HUES48 (cell line): ENCODE results near the gene MYO18A.

Experiments
- H3K27ac ChIP-seq: one replicate; pipeline ENCODE4 v1.7.0; 2013; ENCODE audit warnings: low read depth, low read length, inconsistent platforms
- H3K27me3 ChIP-seq: 2 replicates; pipeline ENCODE4 v1.6.1; 2013; ENCODE audit warnings: mild to moderate bottlenecking, low read length; ENCODE audit not compliant: control insufficient read depth, insufficient read depth
- H3K36me3 ChIP-seq: 2 replicates; pipeline ENCODE4 v1.6.1; 2013; ENCODE audit warnings: low read length; ENCODE audit not compliant: control insufficient read depth, insufficient read depth
- H3K4me1 ChIP-seq: 2 replicates; pipeline ENCODE4 v1.6.1; 2013; ENCODE audit warnings: mild to moderate bottlenecking, low read length; ENCODE audit not compliant: control insufficient read depth, insufficient read depth
- H3K4me3 ChIP-seq: 2 replicates; pipeline ENCODE4 v1.5.1; 2013; ENCODE audit warnings: mild to moderate bottlenecking, low read depth, low read length
- H3K9ac ChIP-seq: 2 replicates; pipeline ENCODE4 v1.6.1; 2013; ENCODE audit warnings: mild to moderate bottlenecking, low read depth, low read length, moderate library complexity
- H3K9me3 ChIP-seq: 2 replicates; pipeline ENCODE4 v1.6.1; 2013; ENCODE audit warnings: low read length; ENCODE audit not compliant: control insufficient read depth, insufficient read depth

MYO18A gene

DNA sequence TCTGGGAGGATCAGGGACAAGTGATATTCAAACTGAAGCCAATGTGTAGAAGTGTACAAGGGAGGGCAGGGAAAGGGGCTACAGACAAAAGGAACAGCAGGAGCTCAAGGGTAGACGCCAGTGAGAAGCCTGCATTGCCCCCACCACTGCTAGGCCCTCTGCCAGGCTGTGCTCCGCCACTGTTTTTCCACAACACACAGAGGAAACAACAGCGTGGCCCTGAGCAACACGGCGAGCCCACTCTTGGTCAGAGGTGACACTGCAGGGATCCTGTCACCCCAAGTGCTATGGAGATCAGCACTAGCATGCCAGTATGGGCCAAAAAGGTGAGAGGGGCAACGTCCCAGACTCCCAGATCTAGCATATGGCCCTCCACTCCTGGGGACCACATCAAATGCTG is 23.4 kb downstream of the MYO18A start:
- H3K4me1 ChIP-seq: peaks cover 18% of the 10 kb centered on the region
- no peaks in the 10 kb centered on the region for H3K9me3 ChIP-seq
- no peak overlapping the region for H3K9ac ChIP-seq
- H3K4me3 ChIP-seq: no peak overlapping the region
- no peaks in the 10 kb centered on the region for H3K36me3 ChIP-seq
- peak overlapping the region; percentile 77 for H3K27ac ChIP-seq
- no peaks in the 10 kb centered on the region for H3K27me3 ChIP-seq

DNA sequence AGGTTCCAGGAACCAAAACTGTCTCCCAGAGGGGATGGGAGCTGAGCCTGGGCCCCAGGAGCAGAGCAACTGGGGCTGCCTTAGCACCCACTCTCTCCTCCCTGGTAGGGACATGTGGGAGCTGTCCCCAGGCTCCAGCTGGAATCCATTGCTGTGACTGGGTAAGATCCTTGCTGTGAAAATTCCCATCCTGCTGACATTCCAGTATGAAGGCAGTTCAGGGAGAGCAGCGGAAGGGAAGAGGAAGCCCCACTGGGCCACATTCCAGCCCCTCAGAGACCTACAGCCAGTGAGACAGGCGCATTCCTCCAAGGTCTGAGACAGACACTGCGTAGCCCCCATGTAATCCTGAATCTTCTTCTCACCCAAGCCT is 24.2 kb downstream of the MYO18A start:
- H3K4me3 ChIP-seq: no peak overlapping the region
- no peaks in the 10 kb centered on the region for H3K9me3 ChIP-seq
- H3K36me3 ChIP-seq: no peaks in the 10 kb centered on the region
- no peaks in the 10 kb centered on the region for H3K27me3 ChIP-seq
- H3K27ac ChIP-seq: peak overlapping the region; percentile 77
- peaks cover 19% of the 10 kb centered on the region for H3K4me1 ChIP-seq
- no peak overlapping the region for H3K9ac ChIP-seq

DNA sequence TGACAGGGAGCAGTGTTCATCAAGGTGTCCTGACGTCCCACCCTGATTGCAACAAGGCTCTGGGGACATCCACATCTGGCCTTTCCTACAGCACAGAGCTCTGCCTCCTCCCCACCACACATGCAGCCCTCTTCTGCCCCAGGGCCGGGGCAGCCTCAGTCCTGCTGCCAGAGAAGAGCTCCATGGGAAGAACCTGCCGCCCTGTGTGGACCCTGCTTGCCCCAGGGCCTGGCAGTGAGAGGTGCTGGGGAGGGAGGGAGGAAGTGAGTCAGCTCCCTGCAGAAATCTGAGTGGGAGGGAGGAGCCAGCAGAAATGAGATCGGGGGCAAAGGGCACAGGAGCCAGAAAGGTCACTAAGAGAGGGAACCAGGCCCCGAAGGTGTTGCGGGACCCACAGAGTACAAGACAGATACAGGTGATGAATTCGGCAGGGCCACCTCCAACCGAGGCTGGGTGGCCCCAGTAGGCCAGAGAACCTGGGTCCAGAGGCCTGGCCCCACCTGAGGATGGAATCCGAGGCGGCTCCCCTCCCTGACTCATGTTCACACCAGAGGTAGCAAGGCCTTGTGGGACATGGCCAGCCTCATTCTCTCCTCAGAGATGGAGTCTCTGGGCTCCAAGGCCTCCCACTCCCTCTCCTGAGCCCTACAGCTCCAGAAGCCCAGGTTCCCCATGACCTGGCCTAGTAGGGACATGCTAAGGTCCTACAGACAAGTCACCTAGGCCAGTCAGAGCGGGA is 24.8 kb downstream of the MYO18A start:
- Histone ChIP-seq H3K36me3 (no peaks in the 10 kb centered on the region), H3K27me3 (no peaks in the 10 kb centered on the region), H3K27ac (peak overlapping the region; percentile 77), H3K4me1 (peaks cover 19% of the 10 kb centered on the region), H3K9me3 (no peaks in the 10 kb centered on the region), H3K4me3 (no peak overlapping the region), H3K9ac (no peak overlapping the region)

DNA sequence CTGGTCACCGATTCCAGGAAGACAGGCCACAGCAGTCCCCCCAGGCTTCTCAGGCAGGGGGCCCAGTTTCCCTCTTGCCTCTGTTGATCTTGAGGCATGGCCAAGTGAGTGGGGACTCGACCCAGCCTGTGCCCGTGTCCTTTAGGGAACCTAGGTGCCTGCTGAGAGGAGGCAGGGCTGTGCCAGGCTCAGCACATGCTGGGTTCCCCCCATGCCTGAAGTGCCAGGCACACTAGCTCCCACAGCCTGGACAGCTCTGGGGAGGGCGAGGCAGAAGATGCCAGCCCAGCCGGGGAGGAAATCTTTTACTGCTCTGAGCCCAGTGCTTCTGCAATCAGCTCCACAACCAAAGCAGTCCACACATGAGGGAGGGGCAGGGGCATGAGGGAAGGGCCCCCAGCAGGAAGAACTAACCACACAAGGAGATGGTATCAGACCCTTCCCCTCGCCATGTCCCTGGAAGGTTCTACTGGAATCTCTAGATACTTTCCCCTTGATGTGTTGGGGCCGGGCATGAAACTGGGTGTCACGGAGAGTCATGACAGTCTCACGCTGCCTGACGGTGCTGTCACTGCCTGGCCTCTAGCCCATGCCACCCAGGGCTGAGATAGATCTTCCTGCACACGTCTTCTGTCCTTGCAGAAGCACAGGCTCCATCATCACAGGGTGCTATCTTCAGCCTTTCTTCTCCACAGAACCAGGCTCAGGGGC is 25.5 kb downstream of the MYO18A start:
- Histone ChIP-seq H3K4me1 (peaks cover 21% of the 10 kb centered on the region), H3K9ac (no peak overlapping the region), H3K27ac (peak overlapping the region; percentile 77), H3K9me3 (no peaks in the 10 kb centered on the region), H3K4me3 (no peak overlapping the region), H3K36me3 (no peaks in the 10 kb centered on the region), H3K27me3 (no peaks in the 10 kb centered on the region)

DNA sequence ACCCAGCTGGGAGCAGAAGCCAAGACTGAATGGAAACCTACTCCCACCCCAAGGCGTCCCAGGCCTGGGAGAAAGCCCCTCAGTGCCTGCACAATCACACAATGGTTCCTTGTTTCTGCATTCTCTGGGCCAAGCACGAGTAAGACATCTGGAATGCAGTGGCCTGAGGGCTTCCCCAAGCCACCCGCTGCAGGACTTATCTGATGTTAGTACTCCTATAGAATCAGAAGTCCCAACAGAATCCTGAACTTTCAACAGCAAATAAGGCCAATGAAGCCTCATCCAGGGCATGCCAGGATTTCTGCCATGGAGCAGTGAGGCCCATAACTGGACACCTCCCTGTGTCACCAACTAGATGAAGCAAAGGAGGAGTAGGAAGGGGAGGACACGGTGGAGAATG is 28.6 kb downstream of the MYO18A start:
- no peaks in the 10 kb centered on the region for H3K27me3 ChIP-seq
- no peaks in the 10 kb centered on the region for H3K9me3 ChIP-seq
- no peak overlapping the region for H3K9ac ChIP-seq
- no peak overlapping the region for H3K4me3 ChIP-seq
- peak overlapping the region; percentile 60 for H3K27ac ChIP-seq
- H3K36me3 ChIP-seq: no peaks in the 10 kb centered on the region
- H3K4me1 ChIP-seq: peaks cover 34% of the 10 kb centered on the region

DNA sequence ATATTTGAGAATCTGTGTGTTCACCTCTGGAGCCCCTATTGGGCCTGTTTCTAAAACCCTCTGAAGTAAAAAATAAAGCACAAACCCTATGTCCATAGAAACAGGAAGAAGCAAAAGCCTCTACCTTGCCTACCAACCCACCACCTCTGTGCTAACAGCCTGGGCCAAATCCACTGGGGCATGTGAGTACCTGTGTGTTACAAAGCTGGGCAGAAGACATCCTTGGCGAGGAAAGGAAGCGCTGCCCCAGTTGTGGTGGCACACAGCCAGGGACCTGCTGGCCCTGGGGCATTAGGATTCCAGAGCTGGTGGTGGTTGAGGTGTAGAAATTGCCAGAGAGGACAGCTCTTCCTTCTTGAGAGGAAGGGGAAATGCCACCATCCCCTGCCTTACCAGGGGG is 30.0 kb downstream of the MYO18A start:
- H3K27me3 ChIP-seq: no peaks in the 10 kb centered on the region
- H3K4me1 ChIP-seq: peaks cover 24% of the 10 kb centered on the region
- H3K36me3 ChIP-seq: no peaks in the 10 kb centered on the region
- no peak overlapping the region for H3K9ac ChIP-seq
- no peaks in the 10 kb centered on the region for H3K9me3 ChIP-seq
- no peak overlapping the region for H3K27ac ChIP-seq
- H3K4me3 ChIP-seq: no peak overlapping the region

DNA sequence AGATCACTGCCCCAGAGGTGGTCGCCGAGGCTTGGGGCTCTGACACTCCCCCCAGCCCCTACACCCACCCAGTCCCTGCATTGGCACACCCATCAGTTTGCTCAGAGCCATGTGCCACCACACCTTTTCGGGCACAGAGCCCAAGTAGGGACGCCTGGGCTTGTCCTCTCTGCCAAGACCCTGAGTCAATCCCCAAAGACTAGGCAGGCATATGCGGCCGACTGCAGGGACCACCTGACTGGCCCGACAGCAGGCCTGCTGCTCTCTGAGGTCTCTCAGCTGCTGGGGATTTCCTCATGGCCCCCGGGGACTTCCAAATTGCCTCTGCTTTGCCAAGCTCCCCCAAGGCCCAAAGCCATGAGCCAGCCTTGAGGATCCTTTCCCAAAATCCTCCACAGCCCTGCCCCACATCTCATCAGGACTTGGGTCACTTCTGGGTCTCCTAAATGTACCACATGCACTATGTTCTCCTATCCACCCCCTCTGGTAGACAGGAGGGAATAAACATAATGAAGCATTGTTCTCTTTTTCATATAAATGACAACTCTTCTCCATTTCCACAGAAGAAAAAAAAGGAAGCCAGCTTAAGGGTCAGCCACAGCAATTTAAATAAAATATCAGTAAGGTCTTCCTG is 30.6 kb downstream of the MYO18A start:
- Histone ChIP-seq H3K4me3 (peak overlapping the region; percentile 57), H3K4me1 (peaks cover 25% of the 10 kb centered on the region), H3K27me3 (no peaks in the 10 kb centered on the region), H3K27ac (peak overlapping the region; percentile 54), H3K36me3 (no peaks in the 10 kb centered on the region), H3K9me3 (no peaks in the 10 kb centered on the region), H3K9ac (no peak overlapping the region)

DNA sequence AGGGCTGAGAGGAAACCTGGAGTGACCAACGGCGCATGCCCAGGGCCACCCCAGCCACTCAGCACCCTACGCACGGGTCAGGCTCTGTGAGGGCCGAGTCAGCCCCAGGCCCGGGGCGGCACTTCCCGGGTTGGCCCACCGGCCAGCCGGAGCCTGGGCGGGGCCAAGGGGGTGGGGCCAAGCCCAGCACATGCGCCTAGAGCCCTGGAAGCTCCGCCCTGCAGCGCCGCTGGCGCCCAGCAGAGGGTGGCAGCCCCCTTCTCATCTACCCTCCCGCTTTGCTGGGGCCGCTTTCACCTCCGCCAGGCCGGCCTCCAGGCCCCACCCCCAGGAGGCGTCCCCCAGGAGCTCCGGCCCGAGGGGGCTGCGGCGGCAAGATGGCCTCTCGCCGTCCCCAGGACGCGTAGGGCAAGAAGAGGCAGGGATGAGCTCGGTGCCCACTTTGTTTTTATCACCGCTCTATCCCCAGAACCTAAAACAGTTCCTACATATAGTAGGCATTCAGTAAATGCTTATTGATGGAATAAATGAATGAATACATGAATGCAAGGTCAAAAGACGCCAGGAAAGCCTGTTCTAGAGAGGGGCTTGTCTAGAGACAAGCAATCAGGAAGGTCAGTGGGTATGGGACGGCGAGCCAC is 31.3 kb downstream of the MYO18A start:
- no peaks in the 10 kb centered on the region for H3K9me3 ChIP-seq
- H3K4me1 ChIP-seq: peaks cover 25% of the 10 kb centered on the region
- H3K36me3 ChIP-seq: no peaks in the 10 kb centered on the region
- peak overlapping the region; percentile 73 for H3K27ac ChIP-seq
- H3K4me3 ChIP-seq: peak overlapping the region; percentile 57
- no peaks in the 10 kb centered on the region for H3K27me3 ChIP-seq
- H3K9ac ChIP-seq: no peak overlapping the region

DNA sequence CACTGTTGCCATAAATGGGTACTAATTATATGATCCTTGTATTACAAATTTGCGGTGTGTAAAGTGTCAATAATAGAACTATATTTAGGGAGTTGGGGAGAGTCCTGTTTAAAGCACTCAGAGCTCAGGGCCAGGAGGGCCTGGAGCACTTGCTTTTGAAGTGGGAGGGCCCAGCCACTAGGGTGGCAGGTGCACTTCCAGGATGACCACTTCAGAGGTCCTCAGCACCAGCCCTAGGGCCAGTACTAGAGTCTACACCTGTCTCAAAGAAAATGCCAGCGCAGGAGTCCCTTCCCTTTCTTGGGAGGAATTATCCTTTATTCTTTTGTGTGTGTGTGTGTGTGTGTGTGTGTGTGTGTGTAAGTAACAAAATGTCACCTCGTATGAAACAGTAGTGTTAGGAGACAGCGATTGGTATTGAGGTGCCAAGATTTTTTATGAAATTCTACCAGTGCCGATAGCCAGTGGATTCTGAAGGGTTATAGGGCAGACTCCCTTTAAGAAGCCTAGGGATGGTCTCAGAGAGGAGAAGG is 31.9 kb downstream of the MYO18A start:
- H3K27ac ChIP-seq: peak overlapping the region; percentile 73
- H3K36me3 ChIP-seq: no peaks in the 10 kb centered on the region
- no peak overlapping the region for H3K9ac ChIP-seq
- H3K9me3 ChIP-seq: no peaks in the 10 kb centered on the region
- H3K4me1 ChIP-seq: peaks cover 25% of the 10 kb centered on the region
- no peaks in the 10 kb centered on the region for H3K27me3 ChIP-seq
- H3K4me3 ChIP-seq: peak overlapping the region; percentile 39; the same call in 1 of the 2 replicates

DNA sequence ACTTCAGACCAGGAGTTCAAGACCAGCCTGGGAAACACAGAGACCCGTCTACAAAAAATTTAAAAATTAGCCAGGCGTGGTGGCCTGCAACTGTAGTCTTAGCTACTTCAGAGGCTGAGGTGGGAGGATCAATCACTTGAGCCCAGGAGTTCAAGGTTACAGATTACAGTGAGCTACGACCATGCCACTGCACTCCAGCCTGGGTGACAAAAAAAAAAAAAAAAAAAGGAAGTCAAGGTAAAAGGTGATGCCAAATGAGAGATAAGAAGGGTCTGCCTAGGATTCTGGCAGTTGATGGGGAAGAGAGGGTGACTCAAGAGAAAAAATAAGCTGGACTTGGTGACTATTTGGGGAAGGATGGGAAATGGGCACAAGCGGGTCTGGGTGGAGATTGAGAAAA is 32.5 kb downstream of the MYO18A start:
- no peaks in the 10 kb centered on the region for H3K36me3 ChIP-seq
- no peaks in the 10 kb centered on the region for H3K9me3 ChIP-seq
- H3K4me3 ChIP-seq: no peak overlapping the region
- no peaks in the 10 kb centered on the region for H3K27me3 ChIP-seq
- H3K4me1 ChIP-seq: peaks cover 25% of the 10 kb centered on the region
- H3K9ac ChIP-seq: no peak overlapping the region
- no peak overlapping the region for H3K27ac ChIP-seq
